GM21367 (cell line): ENCODE measurements around the gene ZNF429.
"Not testable (repeated sequence)": the region's sequence is repeated elsewhere in the genome, so short reads cannot be mapped to it uniquely, and the experiment has no call there.

Source experiments
- ATAC-seq: cut with Tn5 transposase; IDR thresholded peaks from one replicate; pipeline ENCODE4 v1.9.1; 2021; ENCODE audit not compliant: unreplicated experiment

The ZNF429 gene

GRCh38 chr19:21512609-21513008 lies 7.2 kb downstream of the ZNF429 start:
- not testable (repeated sequence) for ATAC-seq

DNA sequence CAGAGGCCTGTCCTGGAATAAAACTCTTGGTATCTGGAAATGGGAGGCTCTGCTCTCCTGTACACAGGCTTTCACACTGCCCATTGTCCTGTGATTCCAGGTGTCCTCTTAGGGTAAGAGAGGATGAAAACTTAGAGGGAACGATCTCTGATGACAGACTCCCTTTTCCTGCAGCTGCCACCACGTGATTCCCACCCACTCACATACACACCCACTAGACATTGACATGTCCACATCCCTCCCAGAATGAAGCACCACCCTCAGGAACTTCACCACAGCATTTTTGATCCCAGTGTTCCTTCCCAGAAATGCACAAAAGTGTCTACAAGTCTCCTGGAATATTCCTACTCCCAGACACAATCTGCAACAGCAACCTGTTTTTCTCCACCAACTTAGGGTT lies 8.2 kb downstream of the ZNF429 start:
- no peak for ATAC-seq

GRCh38 chr19:21519488-21519887 lies 14.1 kb downstream of the ZNF429 start:
- ATAC-seq, result no peak

GRCh38 chr19:21532904-21533303 lies 27.5 kb downstream of the ZNF429 start:
- no peak for ATAC-seq

- ATAC-seq, result not testable (repeated sequence)
Measured at GRCh38 chr19:21536741-21537290, 31.4 kb downstream of the ZNF429 start.

GRCh38 chr19:21559444-21559843 lies 54.0 kb downstream of the ZNF429 start:
- ATAC-seq, result no peak

- ATAC-seq, result no peak
Measured at GRCh38 chr19:21564406-21564805, 59.0 kb downstream of the ZNF429 start.

GRCh38 chr19:21566073-21566472 lies 60.7 kb downstream of the ZNF429 start:
- no peak for ATAC-seq

DNA sequence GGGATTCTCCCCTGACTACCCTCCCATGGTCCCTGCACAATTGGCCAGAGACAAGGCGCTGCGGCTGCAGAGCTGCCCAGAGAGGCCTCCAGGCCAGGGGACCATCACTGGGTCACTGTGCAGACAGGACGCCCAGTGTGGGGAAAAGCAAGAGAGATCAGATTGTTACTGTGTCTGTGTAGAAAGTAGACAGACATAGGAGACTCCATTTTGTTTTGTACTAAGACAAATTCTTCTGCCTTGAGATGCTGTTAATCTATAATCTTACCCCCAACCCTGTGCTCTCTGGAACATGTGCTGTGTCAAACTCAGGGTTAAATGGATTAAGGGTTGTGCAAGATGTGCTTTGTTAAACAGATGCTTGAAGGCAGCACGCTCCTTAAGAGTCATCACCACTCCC lies 62.4 kb downstream of the ZNF429 start:
- ATAC-seq, result not testable (repeated sequence)

DNA sequence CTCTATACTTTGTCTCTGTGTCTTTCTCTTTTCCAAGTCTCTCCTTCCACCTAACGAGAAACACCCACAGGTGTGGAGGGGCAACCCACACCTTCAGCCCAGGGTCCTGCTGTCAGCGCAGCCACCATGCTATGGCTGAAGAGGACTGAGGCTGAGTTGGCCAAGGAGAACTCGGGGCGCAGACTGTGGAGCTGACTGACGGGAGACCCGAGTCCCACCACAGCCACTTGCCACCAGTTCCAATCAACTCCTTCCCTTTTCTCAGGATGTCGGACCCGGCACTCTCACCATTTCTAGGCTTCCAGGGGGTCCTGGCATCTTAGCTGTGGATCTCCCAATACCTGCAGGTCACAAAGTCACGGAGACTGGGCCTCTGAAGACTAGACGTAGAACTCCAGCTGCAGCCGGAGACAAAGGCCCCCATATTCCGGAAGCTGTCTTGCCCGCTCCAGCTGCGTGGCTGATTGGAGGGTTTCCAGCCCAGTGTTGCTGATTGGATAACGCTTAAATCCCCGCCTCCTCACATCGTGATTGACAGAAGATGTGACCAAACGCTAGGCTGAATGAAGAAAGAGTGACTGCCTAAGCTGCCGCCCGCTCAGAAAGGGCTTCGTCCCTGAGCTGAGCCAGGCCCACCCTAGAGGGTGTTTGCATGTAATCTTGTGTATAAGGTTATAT lies 63.6 kb downstream of the ZNF429 start:
- ATAC-seq, result peak; percentile 60

GRCh38 chr19:21569494-21569865 lies 64.1 kb downstream of the ZNF429 start:
- peak; percentile 20 for ATAC-seq

GRCh38 chr19:21571316-21571715 lies 65.9 kb downstream of the ZNF429 start:
- ATAC-seq, result no peak

DNA sequence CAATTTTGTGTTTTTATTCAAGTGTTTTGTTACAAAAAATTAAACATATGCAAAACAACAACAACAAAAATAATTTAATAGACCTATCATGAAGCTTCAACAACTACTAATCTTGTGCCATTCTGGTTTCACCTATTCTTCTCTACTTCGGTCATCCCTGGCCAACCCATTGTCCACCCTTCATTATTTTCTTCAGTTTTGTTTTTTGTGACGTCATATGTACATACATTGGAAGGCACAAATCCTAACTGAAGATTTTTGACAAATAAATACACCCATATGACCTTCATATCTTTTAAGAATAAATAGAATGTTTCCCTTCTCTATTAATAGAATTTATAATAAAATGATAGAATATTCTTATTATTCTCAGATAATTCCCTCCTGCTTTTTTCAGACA lies 69.2 kb downstream of the ZNF429 start:
- ATAC-seq, result no peak

DNA sequence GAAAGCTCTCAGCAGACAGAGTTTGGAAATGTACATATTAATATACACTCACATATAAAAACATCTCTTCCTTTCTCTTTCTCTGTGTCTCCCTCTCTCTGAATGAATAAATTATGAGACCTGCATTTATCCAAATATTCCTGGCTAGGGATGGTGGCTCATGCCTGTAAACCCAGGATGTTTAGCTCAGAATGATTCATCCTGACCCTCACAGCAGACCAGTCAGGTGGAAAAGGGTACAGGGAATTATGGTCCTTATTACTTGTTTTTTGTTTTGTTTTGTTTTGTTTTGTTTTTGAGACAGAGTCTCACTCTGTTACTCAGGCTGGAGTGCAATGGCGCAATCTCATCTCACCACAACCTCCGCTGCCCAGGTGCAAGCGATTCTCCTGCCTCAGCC lies 71.1 kb downstream of the ZNF429 start:
- ATAC-seq, result no peak

DNA sequence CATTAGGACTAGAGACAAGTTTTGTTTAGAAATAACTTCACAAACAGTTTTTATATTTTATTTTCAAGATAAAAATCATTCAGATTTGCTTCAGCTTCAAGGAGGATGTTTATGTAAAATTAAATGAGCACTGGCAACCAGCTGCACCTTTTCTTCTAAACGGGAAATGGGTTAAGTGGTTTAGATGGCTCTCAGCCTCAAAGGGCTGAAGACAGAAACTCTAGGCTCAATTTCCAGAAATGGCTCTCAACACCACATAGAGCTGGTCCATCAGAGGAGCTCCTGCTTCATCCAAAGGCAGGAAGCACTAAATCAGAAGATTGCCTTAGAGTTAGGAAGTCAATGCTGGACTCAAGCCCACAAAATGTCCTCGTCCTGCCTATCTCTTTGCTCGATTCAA lies 74.7 kb downstream of the ZNF429 start:
- ATAC-seq, result no peak

DNA sequence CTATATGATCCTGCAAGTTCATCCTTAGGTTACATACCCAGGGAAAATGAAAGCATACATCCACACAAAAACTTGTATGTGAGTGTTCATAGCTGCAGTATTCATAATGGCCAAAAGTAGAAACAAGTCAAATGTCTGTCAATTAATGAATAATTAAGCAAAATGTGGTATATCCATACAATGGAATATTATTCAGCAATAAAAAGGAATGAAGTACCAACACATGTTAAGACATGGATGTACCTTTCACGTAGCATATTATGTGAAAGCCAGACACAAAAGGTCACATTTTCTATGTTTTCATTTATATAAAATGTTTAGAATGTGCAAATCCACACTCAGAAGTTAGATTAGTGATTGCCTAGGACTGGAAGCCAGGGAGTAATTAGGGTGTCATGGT lies 75.4 kb downstream of the ZNF429 start:
- ATAC-seq, result no peak

GRCh38 chr19:21581646-21582240 lies 76.3 kb downstream of the ZNF429 start:
- no peak for ATAC-seq

DNA sequence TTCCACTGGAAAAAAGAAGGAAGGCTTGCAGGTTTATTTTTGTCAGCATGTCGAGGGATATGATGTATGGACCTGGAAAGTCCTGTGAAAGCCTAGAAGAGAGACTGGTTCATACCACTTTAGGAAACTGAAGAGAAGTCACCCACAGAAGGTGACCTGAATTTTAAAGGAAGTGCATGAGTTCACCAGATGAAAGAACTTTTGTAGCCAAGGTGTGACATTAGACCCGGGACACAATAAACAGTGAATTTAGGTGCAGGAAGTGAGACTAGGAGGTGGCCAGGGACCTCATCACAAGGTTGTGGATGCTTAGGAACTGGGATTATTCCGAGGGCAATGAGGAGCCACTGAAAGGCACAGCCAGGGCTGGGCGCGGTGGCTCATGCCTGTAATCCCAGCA lies 79.1 kb downstream of the ZNF429 start:
- ATAC-seq, result no peak

- no peak for ATAC-seq
Measured at GRCh38 chr19:21585281-21585890, 80.0 kb downstream of the ZNF429 start.

- ATAC-seq, result no peak
Measured at GRCh38 chr19:21586311-21587116, 81.1 kb downstream of the ZNF429 start.

GRCh38 chr19:21587117-21587461 lies 81.7 kb downstream of the ZNF429 start:
- ATAC-seq, result no peak

DNA sequence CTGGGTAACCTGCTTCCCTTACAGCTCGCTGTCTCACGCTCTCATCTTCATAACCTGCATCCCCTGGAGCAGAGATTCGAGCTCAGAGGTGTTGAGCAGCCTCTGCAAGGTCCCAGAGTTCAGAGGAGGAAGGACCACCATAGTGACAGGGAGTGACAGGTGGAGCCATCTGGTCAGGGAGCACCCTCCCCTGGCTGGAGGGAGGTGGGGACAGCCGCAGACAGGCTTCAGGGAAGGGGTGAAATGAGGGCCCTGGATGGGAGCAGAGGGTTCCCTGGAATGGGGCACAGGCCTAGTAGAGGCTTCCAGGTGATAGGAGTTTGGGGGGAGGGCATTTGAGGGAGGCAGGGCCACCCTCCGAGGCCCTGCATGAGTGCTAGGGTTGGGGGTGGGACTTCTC lies 82.1 kb downstream of the ZNF429 start:
- no peak for ATAC-seq
